HG02970 (cell line): ENCODE data around the gene SPHK2.
"Not testable (repeated sequence)": the region's sequence is repeated elsewhere in the genome, so short reads cannot be mapped to it uniquely, and the experiment has no call there.

Source experiments
- ATAC-seq: cut with Tn5 transposase; IDR thresholded peaks from one replicate; pipeline ENCODE4 v1.9.1; 2021; ENCODE audit warnings: mild to moderate bottlenecking, moderate library complexity, moderate number of reproducible peaks; ENCODE audit not compliant: unreplicated experiment, low FRiP score

The SPHK2 gene, protein sequence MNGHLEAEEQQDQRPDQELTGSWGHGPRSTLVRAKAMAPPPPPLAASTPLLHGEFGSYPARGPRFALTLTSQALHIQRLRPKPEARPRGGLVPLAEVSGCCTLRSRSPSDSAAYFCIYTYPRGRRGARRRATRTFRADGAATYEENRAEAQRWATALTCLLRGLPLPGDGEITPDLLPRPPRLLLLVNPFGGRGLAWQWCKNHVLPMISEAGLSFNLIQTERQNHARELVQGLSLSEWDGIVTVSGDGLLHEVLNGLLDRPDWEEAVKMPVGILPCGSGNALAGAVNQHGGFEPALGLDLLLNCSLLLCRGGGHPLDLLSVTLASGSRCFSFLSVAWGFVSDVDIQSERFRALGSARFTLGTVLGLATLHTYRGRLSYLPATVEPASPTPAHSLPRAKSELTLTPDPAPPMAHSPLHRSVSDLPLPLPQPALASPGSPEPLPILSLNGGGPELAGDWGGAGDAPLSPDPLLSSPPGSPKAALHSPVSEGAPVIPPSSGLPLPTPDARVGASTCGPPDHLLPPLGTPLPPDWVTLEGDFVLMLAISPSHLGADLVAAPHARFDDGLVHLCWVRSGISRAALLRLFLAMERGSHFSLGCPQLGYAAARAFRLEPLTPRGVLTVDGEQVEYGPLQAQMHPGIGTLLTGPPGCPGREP

DNA sequence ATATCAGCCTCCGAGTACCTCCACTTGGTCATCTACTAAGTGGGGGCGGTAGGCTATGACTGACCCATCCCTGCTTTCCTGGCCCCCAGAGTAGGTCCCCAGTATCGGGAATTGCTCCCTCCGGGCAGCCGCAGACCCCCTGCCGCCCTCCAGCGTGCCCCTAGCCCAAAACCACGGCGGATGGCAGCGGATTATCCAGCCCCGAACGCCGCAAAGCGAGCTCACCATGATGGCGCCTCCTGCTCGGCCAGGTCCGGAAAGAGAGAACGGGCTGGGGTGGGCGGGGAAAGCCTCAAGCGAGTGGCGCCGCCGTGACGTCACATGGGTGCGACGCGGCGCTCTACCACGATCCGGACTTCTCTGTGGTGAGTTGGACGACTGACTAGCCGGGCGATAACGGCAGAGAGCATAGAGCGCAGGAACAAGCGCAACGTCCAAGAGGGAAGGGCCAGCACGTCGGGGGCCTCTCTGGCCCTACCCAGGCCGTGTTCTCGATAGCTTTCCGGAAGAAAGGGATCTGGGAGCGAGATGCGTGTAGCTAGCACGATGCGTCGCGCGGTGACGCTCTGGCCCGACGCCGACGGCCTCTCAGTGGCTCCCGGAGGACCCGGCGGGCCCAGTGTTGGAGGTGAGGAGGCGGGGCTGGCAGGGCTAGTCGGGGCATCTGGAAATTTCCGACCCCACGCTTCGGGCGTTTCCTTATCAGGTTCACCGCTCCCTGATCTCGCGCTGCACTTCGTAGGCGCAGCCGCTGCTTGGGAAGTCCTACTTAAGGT, at the start of gene SPHK2, which contains the start of gene RPL18:
Gene SPHK2 (plus strand): TSS at position 591 of the 776 bp plus-strand sequence. CDS start 1,009 bp downstream, outside the sequence.
Gene RPL18 (minus strand): TSS at position 263 of the 776 bp plus-strand sequence. CDS start 35 bp downstream, at position 228.
- ATAC-seq = peak; percentile 92

DNA sequence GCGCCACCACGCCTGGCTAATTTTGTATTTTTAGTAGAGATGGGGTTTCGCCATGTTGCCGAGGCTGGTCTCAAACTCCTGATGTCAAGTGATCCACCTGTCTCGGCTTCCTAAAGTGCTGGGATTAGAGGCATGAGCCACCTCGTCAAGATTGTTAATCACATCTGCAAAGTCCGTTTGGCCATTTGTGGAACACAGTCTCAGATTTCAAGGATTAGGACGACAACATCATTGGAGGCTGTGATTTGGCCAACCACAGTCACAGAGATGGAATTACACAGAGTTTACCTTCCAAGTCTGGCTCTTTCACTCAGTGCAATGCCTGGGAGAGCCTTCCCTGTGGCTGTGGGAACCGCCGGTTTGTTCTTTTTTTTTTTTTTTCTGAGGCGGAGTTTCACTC, 49.5 kb upstream of the SPHK2 start:
- ATAC-seq = no peak

DNA sequence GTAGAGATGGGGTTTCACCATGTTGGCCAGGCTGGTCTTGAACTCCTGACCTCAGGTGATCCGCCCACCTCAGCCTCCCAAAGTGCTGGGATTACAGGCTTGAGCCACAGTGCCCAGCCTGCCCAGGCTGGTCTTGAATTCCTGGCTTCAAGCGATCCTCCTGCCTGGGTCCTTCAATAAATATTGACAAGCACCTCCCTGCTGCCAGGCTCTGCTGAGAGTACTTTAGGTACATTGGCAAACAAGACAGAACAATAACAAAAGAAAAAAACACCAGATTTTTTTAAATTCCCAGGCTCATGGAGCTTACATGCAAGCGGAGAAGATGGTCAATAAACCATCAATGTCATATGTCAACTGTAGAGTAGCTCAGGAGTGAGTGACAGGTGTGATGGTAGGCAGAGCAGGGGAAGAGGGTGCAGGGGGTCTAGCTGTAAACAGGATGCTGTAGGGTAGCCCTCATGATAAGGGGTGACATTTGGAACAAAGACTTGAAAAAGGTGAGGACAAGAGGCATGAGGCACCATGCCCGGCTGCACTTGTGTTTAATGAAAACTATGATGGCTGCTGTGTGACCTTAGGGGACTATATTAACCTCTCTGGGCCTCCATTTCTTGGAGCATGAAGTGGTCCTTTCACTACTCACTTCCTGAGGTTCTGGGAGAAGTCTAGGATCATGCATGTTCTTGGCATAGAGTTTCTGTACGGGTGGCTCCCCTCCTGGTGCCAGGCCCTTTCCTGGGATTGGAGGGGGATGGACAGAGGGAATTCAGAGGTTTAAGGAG, 47.7 kb upstream of the SPHK2 start:
- ATAC-seq = no peak

DNA sequence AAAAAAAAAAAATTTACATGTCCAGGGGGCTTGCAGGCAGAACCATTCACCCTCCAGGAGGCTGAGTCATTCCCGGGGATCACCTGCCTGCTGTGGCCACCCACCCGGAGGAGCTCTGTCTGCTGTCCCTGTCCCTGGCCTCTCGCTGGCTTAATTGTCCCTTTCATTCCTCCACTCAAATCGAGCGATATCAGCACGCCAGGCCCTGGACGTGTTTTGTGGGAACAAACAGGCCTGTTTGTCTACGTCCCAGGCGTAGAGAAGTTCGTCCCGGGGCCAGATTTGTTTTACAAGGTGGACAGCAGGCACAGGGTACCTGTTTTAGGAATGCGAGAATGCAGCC, 46.2 kb upstream of the SPHK2 start:
- ATAC-seq = no peak

DNA sequence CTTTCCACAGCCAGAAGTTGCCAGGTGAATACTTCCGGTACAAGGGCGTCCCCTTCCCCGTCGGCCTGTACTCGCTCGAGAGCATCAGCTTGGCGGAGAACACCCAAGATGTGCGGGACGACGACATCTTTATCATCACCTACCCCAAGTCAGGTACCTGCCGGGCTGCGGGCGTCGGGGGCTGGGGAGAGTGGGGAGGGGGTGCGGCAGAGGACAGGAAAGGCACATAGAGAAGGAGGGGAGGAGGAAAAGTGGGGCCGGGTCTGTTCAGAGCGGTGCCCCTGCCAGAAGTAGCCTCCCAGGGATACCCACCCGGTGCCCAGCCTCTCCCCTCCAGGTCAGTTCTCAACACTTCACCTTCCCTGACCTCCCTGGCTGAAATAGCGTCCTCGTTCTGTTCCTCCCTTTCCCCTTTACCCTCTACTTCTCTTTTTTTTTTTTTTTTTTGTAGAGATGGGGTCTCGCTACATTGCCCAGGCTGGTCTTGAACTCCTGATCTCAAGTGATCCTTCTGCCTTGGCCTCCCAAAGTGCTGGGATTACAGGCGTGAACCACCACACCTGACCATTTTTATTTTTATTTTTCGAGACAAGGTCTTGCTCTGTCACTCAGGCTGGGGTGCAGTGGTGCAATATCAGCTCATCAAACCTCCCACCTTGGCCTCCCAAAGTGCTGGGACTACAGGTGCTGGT, 43.2 kb upstream of the SPHK2 start:
- ATAC-seq = no peak

DNA sequence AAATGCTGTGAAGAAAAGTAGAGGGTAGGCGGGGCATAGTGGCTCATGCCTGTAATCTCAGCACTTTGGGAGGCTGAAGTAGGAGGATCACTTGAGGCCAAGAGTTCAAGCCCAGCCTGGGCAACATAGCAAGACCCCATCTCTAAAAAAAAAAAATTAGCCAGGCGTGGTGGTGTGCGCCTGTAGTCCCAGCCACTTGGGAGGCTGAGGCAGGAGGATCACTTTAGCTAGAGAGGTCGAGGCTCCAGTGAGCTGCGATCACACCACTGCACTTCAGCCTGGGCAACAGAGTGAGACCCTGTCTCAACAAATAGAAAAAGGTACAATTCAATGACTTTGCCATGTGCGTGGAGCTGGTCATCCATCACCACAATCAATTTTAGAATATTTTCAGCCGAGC, 41.4 kb upstream of the SPHK2 start:
- ATAC-seq = not testable (repeated sequence)

DNA sequence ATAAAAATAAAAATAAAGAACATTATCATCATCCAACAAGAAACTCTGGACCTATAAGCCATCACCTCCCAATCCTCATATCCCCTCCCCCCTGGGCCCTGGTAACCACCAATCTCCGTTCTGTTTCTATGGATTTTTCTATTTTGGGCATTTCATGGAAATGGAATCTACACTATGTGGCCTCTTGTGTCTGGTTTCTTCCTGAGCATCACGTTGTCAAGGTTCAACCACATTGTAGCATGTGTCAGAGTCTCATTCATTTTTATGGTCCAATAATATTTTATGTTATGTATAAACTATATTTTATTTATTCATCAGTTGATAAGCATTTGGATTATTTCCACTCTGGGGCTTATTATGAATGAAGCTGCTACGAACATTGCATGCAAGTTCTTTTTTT, 40.4 kb upstream of the SPHK2 start:
- no peak for ATAC-seq

DNA sequence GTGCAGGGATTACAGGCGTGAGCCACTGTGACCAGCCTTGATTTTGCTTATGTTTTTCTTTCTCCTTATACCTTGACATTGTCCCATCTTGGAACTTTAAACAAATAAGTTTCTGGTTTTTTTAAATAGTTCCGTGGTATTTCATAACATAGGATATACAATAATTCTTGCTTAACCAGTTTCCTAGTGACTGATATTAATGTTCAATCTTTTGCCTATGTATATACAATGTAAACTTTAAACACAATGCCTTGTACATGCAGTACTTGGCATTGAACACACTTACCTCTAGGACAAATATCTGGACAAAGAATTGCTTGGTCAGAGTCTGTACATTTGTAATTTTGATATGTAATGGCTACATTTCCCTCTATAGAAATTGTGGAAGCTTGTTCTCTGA, 37.1 kb upstream of the SPHK2 start:
- ATAC-seq = no peak

DNA sequence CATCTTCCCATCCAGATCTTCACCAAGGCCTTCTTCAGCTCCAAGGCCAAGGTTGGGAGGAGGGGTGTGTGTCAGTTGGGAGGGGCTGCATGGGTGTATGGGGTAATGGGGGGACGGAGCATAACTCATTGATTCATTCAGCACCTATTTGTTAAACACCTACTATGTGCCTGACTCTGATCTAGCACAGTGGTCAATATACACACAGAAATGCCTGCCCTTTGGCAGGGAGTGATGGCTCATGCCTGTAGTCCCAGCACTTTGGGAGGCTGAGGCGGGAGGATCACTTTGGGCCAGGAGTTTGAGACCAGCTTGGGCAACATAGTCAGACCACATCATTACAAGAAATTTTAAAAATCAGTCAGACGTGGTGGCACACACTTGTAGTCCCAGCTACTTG, 31.9 kb upstream of the SPHK2 start:
- ATAC-seq = no peak

DNA sequence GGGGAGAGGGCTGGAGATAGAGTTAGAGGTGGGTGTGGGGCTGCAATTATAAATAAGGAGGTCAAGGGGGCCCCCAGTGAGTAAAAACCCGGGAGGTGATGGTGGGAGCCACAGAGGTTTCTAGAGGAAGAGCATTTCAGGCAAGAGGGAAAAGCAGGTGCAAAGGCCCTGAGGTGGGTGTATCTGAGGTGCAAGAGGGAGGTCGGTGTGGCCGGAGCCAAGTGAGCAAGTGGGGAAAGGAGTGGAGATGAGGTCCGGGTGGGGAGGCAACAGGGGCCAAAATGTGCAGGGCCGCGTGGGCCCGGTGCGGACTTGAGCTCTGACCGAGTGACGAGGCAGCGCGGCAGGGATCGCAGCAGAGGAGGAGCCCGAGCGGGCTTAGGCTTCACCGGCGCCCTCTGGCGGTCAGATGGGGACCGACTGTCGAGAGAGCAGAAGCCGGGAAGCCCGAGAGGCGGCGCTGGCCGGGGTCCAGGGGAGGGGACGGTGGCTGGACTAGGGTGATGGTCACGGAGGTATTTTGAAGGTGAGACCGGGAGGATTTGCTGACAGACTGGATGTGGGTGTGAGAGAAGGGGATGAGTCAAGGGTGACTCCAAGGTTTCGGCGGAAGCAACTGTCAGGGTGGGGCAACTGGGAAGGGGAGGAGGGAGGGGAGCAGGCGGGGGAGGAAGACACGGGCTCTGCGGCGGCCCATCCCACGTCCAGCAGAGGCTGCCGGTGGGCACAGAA, 30.5 kb upstream of the SPHK2 start:
- no peak for ATAC-seq

DNA sequence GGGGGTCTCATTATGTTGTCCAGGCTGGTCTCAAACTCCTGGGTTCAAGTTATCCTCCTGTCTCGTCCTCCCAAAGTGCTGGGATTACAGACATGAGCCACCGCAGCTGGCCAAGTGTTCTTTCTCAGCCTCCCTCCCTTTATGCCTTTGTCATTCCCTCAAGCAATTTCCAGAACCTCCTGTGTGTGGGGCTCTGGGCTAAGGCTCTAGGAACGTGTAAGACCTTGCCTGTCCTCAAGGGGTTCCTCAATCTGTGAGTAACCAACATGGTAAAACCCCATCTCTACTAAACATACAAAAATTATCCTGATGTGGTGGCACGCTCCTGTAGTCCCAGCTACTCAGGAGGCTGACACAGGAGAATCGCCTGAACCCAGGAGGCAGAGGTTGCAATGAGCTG, 28.3 kb upstream of the SPHK2 start:
- ATAC-seq = no peak

DNA sequence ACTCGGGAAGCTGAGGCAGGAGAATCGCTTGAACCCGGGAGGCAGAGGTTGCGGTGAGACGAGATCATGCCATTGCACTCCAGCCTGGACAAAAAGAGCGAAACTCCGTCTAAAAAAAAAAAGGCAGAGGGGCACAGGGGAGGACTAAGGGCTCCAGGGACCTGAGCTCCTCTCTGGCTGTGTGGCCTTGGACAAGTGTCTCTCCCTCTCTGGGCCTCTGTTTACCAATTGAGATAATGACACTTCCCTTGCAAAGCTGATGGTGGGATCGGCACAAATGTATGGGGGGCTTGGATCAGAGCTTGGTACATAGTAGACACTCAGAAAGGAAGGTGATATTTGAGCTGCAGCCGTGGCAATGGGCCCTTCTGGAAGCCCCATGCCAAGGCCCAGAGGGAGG, 24.1 kb upstream of the SPHK2 start:
- no peak for ATAC-seq

DNA sequence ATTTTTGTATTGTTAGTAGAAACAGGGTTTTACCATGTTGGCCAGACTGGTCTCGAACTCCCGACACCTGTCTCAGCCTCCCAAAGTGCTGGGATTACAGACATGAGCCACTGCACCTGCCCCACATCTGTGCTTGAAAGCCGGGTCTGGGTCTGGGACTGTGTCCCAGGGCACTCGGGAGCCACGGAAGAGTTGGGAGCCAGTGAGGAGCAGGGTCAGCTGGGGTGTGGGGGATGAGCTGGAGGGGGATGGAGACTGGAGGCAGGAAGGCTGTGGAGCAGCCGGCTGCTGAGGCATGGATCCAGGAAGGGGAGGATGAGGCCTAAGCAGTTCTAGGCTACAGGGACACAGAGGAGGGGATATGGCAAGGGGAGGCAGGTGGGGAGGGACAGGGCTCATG, 23.5 kb upstream of the SPHK2 start:
- no peak for ATAC-seq

DNA sequence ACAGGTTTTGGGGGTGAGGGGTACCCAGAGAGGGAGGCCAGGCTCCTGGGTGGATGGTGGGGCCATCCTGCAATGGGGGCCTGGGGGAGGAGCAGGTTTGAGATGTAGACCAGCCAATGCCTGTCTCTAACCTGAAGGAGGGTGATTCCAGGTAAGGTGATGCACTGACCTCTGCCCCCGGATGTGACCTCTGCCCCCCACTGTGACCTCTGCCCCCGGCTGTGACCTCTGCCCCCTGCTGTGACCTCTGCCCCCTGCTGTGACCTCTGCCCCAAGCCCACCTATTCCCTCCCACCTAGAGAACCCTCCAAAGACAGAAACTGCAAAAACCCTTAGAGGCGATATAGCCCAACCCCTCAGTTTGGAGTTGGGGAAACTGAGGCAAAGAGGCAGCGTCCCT, 23.1 kb upstream of the SPHK2 start:
- no peak for ATAC-seq

DNA sequence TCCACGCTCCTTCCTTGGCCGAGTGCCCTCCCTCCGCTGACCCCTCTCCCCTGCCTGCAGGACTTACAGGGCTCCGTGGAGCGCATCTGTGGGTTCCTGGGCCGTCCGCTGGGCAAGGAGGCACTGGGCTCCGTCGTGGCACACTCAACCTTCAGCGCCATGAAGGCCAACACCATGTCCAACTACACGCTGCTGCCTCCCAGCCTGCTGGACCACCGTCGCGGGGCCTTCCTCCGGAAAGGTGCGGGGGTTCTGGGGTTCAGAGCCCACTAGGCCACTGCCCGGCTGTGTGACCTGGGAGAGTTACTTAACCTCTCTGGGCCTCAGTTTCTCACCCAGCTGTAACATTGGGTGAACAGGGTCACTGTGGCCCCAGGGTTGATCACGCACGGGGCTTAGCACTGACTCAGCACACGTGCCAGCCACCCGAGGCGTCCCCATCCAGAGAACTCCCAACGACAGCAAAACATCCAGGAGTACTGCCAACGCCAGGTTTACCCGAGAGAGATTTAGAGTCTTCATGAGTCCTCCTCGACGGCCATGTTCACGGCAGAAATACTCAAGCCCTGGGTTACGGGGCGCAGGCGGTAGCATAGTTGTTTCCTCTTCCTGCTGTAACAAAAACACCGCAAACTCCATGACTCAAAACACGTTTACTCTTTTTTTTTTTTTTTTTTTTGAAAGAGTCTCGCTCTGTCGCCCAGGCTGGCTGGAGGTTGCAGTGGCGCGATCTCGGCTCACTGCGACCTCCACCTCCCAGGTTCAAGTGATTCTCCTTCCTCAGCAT, 22.4 kb upstream of the SPHK2 start:
- ATAC-seq = no peak

DNA sequence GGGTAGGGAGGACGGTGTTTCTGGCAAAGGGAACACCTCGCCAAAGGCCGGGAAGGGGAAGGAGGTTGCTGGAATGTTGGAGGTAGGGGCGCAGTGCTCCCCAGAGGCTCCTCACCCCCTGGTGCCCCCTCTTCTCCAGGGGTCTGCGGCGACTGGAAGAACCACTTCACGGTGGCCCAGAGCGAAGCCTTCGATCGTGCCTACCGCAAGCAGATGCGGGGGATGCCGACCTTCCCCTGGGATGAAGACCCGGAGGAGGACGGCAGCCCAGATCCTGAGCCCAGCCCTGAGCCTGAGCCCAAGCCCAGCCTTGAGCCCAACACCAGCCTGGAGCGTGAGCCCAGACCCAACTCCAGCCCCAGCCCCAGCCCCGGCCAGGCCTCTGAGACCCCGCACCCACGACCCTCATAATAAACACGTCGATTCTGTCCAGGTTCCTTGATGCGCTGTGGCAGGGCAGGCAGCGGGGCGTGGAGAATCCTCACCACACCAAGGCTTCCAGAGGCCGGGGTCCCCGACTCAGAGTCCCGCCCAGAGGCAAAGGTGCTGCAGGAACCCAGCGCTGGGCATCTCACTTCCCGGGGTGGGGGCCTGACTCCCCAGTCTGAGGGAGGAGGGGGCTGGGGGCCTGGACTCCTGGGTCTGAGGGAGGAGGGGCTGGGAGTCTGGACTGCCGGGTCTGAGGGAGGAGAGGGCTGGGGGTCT, 20.2 kb upstream of the SPHK2 start:
- no peak for ATAC-seq

DNA sequence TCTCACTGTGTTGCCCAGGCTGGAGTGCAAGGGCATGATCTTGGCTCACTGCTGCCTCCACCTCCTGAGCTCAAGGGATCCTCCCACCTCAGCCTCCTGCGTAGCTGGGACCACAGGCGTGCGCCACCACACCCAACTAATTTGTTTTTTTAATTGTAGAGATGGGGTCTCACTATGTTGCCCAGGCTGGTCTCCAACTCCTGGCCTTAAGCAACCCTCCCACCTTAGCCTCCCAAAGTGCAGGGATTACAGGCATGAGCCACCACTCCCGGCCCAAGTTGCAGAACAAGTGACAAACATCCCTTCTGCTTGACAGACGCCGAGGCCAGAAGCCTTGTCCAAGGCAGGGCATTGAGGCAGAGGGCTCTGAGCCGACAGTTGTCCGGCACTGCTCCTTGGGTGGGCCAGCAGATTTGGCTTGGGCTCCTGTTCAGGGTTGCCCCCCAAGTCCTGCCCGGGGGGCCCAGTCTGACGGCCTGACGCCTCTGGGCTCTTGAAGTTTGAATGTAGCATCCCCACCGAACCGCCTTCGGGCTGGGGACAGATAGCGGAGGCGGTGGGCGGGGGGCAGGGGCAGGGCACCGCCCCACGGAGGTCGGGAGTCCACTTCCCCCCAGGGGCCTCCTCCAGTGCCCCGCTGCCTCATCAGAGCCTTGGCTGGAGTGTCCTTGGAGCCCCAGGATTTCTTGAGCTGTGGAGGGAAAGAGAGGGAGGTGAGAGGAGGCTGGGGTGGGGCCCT, 18.5 kb upstream of the SPHK2 start:
- no peak for ATAC-seq
